MCF 10A (cell line): Measurements from ENCODE around the gene FAIM2. TPM values are rescaled to one million over a fixed set of nuclear protein-coding genes. Genes with fewer than 3 reads are reported as not detected.

ENCODE experiments used
- BruUV-seq: library from RNA; stranded (reverse); fragments of 400-500 nt; replicated peaks from 2 replicates; lab custom pipeline; 2021; lab: Mats Ljungman, UMichigan
- CTCF ChIA-PET: fragments of 300-600 bp; sonication (Branson Sonifier 250); formaldehyde crosslinking; extraction: SDS; loops from one replicate; lab custom pipeline; 2021; ENCODE audit warnings: antibody characterized with exemption, inconsistent platforms; lab: Yijun Ruan, JAX
- POLR2A ChIA-PET: fragments of 300-600, 350-650 bp; sonication (Branson Sonifier 250); formaldehyde crosslinking; extraction: SDS; loops from one replicate; lab custom pipeline; 2020; ENCODE audit warnings: antibody characterized with exemption, inconsistent platforms; lab: Yijun Ruan, JAX
- DNase-seq: peaks from one replicate; pipeline ENCODE4 v3.0.0-alpha.2; 2018; ENCODE audit not compliant: unreplicated experiment
- H3K27ac Mint-ChIP-seq: one replicate; pipeline ENCODE4 v1.8.0; 2022; ENCODE audit warnings: mild to moderate bottlenecking, low read depth, mixed read lengths; ENCODE audit not compliant: unreplicated experiment
- H3K27me3 Mint-ChIP-seq: one replicate; pipeline ENCODE4 v1.8.0; 2022; ENCODE audit warnings: mixed read lengths; ENCODE audit not compliant: insufficient read depth, unreplicated experiment
- H3K36me3 Mint-ChIP-seq: one replicate; pipeline ENCODE4 v1.8.0; 2022; ENCODE audit warnings: mild to moderate bottlenecking, moderate library complexity, mixed read lengths; ENCODE audit not compliant: insufficient read depth, unreplicated experiment
- H3K4me1 Mint-ChIP-seq: one replicate; pipeline ENCODE4 v1.8.0; 2022; ENCODE audit warnings: mixed read lengths; ENCODE audit not compliant: insufficient read depth, unreplicated experiment
- H3K4me3 Mint-ChIP-seq: one replicate; pipeline ENCODE4 v1.8.0; 2022; ENCODE audit warnings: mild to moderate bottlenecking, moderate library complexity, mixed read lengths; ENCODE audit not compliant: unreplicated experiment
- H3K9me3 Mint-ChIP-seq: one replicate; pipeline ENCODE4 v1.8.0; 2022; ENCODE audit warnings: mixed read lengths; ENCODE audit not compliant: unreplicated experiment
- CTCF ChIP-seq: fragments of 200-600 bp; IDR thresholded peaks from one replicate; pipeline ENCODE4 v1.8.0; 2022; ENCODE audit warnings: antibody characterized with exemption, mild to moderate bottlenecking; ENCODE audit not compliant: unreplicated experiment
- intact Hi-C: fragments of 100-400 bp; cut with micrococcal nuclease; formaldehyde crosslinking; loops from 2 replicates; pipeline ENCODE4 v1.14.1; 2022
- total RNA-seq: library from RNA; stranded (reverse); gene quantifications from 2 replicates; pipeline ENCODE4 v1.2.3, GENCODE V29; 2022

Gene FAIM2
- total RNA-seq, 1 experiment from 2014 or later = not detected

- CTCF ChIA-PET = interaction anchor here (0.7 to 1.1 kb wide), 3 partner anchors 16 to 188 kb away, joined by 3 to 4 read pairs (median 4); no protein-coding TSS in a partner anchor
These were observed 72.0 kb downstream of the FAIM2 start for GRCh38 chr12:49831717-49832116.

GRCh38 chr12:49828133-49829091, 75.3 kb downstream of the FAIM2 start, which contains the start of gene NCKAP5L:
TSS of gene NCKAP5L (minus strand) at chr12:49828413. CDS start at chr12:49804044, 24,369 bp downstream.
- no peak for TF ChIP-seq CTCF
- peak; percentile 96 for DNase-seq
- Mint-ChIP-seq H3K36me3 (no peaks in the 10 kb centered on the region), H3K4me1 (peaks cover 32% of the 10 kb centered on the region), H3K27me3 (no peaks in the 10 kb centered on the region), H3K27ac (peak within 1 kb of the TSS; percentile 75), H3K4me3 (peak within 1 kb of the TSS; percentile 81), H3K9me3 (no peaks in the 10 kb centered on the region)
- CTCF ChIA-PET = interaction anchor here (0.9 to 3.1 kb wide), 6 partner anchors 11 to 66 kb away, joined by 3 to 17 read pairs (median 4); partner anchors contain the start of gene BCDIN3D
- POLR2A ChIA-PET = interaction anchor here (0.6 to 4.8 kb wide), 13 partner anchors 9 to 562 kb away, joined by 3 to 67 read pairs (median 4); partner anchors contain the start of genes BCDIN3D and TMBIM6
- intact Hi-C loops = no loop called here
- BruUV-seq = no TSS peak

More at GRCh38 chr12:49831717-49832116, 72.0 kb downstream of the FAIM2 start:
- no peak for TF ChIP-seq CTCF
- intact Hi-C loops = no loop called here
- peaks cover 1% of the 10 kb centered on the region for H3K36me3 Mint-ChIP-seq
- H3K27me3 Mint-ChIP-seq = no peaks in the 10 kb centered on the region
- BruUV-seq = no TSS peak
- H3K9me3 Mint-ChIP-seq = no peaks in the 10 kb centered on the region
- no peak overlapping the region for H3K4me3 Mint-ChIP-seq
- DNase-seq = no peak
- H3K27ac Mint-ChIP-seq = no peak overlapping the region
- H3K4me1 Mint-ChIP-seq = peaks cover 23% of the 10 kb centered on the region
- POLR2A ChIA-PET = interaction anchor here (1.7 to 2.5 kb wide), 2 partner anchors 10 to 90 kb away, joined by 6 to 14 read pairs; partner anchors contain the start of genes BCDIN3D and TMBIM6

- CTCF ChIA-PET = interaction anchor here (0.6 to 3.1 kb wide), 6 partner anchors 11 to 66 kb away, joined by 3 to 17 read pairs (median 4); no protein-coding TSS in a partner anchor
- Mint-ChIP-seq H3K36me3 (no peaks in the 10 kb centered on the region), H3K9me3 (no peaks in the 10 kb centered on the region), H3K4me3 (peak overlapping the region; percentile 81), H3K27me3 (no peaks in the 10 kb centered on the region), H3K27ac (no peak overlapping the region), H3K4me1 (peaks cover 25% of the 10 kb centered on the region)
- DNase-seq = peak; percentile 49
- POLR2A ChIA-PET = interaction anchor here (0.7 to 4.8 kb wide), 11 partner anchors 10 to 1212 kb away, joined by 3 to 67 read pairs (median 4); partner anchors contain the start of genes BCDIN3D and TMBIM6
- intact Hi-C loops = no loop called here
- BruUV-seq = no TSS peak
- TF ChIP-seq CTCF = no peak
These were observed 76.2 kb downstream of the FAIM2 start for GRCh38 chr12:49827401-49828099.
